GOT3 (cell line): ENCODE data around the gene KIN.
"Not testable (repeated sequence)": the region's sequence is repeated elsewhere in the genome, so short reads cannot be mapped to it uniquely, and the experiment has no call there.

Source experiments
- DNase-seq: peaks from one replicate; lab custom pipeline; 2025; ENCODE audit warnings: mixed read lengths; lab: John Stamatoyannopoulos, UW

Gene KIN

DNA sequence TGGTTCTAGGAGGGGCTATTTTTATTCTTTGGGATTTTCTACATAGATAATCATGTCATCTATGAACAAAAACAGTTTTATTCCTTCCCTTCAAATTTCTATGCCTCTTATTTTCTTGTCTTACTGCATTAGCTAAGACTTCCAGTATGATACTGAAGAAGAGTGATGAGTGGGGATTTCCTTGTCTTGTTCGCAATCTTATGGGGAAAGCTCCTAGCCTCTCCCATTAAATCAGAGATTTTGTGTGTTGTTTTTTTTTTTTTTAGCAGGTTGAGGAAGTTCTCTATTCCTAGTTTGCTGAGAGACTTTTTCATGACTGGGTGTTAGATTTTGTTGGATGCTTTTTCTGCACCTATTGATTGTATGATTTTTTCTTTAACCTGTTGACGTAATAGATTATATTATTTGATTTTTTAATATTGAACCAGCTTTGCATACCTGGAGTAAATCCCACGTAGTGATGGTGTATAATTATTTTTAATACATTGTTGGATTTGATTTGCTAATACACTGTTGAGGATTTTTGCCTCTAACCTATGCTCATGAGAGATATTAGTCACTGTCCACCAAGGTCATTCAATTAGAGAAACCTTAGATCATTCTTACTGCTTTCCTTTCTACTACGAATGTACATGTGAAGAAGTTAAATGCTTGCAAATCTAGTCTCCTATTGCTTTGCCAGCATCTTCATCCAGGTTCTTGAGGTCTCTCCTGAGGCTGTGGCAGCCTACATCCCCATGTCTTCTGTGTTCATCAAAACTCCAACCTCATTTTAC is 6.6 kb upstream of the KIN start:
- DNase-seq: no peak

DNA sequence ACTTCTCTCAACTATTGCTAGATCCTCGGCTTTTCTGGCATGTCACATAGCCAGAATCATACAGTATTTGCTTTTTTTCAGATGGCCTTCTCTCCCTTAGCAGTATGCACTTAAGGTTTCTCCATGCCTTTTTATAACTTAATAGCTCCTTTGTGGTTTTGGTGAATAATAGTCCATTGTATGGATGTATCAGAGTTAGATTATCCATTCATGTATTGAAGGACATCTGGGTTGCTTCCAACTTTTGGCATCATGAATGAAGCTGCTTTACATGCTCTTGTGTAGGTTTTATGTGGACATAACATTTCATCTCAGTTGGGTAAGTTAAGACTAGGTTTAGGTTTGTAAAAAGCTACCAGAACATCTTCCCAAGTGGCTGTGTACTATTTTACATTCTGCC is 4.7 kb upstream of the KIN start:
- no peak for DNase-seq

DNA sequence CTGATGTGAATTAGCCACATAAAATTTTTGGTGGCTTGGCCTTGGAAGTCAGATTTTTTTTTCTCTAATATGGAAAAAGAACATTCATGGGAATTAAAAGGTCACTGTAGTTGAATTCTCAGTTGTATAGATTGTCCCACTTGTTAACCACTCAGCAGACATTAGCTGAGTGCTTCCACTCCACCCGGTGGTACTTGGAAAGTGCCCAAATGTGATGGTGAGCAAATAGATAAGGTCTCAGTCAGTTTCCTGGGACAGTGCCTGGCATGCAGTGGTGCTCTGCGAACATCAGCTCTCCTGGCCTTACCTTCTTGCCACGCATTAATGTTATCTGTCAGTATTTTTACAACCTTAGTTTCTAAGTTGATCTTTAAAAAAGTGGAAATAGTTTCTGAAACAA is 1.6 kb upstream of the KIN start:
- no peak for DNase-seq

- no peak for DNase-seq
These were observed 970 bp upstream of the KIN start for GRCh38 chr10:7788639-7789286.

- no peak for DNase-seq
These were observed 490 bp downstream of the KIN start for GRCh38 chr10:7787150-7787856.

- no peak for DNase-seq
These were observed 1.4 kb downstream of the KIN start for GRCh38 chr10:7786430-7786829.

- DNase-seq: not testable (repeated sequence)
These were observed 5.6 kb downstream of the KIN start for GRCh38 chr10:7782194-7782593.

DNA sequence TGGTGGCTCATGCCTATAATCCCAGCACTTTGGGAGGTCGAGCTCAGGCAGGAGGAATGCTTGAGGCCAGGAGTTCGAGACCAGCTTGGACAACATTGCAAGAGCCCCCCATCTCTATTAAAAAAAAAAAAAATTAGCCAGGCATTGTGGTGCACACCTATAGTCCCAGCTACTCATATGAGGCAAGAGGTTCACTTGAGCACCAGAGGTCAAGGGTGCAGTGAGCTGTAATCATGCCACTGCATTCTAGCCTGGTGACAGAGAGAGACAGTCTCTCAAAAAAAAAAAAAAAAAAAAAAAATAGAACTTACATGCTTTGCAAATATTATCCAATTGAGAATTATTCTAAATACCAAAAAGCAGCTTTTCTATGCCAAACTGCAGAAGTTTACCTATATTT is 11.0 kb downstream of the KIN start:
- no peak for DNase-seq

GRCh38 chr10:7773845-7774801 is 13.7 kb downstream of the KIN start:
- DNase-seq: no peak

DNA sequence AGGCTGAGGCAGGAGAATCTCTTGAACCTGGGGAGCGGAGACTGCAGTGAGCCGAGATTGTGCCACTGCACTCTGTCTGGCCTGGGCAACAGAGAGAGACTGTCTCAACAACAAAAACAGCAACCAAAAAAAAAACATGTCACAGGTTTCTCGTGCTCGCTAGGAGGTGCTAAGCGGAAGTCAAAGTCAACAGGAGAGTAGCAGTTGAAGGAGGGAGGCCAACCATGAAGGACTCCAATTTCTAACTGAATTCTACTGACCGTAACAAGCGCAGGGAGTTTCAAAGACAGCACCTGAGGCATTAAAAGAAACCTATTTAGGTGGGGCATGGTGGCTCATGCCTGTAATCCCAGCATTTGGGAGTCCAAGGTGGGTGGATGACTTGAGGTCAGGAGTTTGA is 19.4 kb downstream of the KIN start:
- no peak for DNase-seq

DNA sequence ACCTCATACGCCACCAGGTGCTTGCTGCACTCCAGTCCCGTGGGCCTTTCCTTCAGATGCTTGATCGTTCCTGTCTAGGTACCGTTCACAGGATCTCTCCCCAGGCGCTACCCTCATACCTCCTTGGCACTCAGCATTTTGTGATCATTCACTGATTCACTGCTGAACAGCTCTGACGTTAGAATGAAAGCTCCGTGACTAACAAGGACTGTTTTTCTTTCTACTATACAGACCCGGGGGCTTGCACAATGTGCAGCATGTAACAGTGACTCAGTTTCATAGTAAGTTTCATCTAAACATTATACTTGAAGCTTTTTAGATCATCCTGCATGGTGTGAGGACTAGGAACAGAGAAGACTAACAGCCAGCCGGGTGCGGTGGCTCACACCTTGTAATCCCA is 20.6 kb downstream of the KIN start:
- no peak for DNase-seq

DNA sequence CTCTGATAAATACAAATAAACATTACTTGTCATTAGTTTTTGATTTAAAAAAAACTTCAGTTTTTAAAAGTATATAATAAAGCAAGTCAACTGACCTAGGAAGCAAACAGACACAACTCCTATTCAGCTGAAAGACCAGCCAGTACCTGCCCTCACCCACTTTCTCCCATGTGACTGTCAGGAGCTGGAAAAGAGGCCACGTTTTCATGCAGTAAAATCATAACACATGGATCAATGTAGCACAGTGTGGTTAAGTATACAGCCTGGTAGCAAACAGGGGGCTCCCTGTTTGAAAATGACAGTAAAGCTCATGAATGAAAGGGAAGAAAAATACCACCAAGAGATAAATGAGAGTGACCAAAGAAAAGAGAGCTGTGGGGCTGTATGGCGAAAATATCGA is 21.6 kb downstream of the KIN start:
- no peak for DNase-seq

GRCh38 chr10:7763929-7764328 is 23.9 kb downstream of the KIN start:
- no peak for DNase-seq

DNA sequence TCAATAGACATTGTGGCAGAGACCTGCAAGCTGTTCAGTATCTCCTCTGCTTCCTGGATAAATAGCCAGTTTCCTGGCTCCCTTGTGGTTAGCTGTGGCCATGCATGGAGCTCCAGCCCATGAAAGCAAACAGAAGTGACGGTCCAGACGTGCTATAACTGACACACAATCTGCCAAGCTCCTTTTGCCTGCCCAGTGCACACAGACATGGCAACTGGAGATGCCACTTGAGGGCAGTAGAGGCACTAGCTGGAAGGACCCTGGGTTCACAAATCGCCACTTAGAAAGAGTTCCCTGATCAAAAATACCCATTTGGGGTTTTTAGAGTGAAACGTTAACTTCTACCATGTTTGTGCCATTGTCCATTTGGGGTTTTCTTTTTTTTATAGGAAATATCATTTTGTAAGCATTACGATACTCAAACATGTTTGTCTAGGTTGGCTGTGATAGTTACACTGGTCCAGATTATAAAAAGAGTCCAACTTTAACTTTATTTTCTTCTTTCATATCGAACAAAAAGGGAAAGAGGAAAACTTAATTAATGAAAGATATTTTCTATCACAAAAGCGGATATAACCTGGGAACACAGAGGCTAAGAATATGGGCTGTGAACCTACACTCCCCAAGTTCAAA is 31.3 kb downstream of the KIN start:
- DNase-seq: no peak

DNA sequence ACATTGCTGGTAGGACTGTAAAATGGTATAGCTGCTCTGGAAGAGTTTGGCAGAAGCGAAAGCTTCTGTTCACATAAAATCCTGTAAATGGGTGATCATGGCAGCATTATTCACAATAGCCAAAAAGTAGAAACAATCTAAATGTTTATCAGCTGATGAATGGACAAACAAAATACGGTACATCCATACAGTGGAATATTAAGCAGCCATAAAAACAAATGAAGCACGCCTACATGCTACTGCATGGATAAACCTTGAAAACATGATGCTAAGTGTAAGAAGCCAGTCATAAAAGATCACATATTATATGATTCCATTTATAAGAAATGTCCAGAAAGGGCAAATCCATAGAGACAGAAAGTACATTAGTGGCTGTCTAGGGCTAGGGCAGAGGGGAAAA is 32.7 kb downstream of the KIN start:
- no peak for DNase-seq

DNA sequence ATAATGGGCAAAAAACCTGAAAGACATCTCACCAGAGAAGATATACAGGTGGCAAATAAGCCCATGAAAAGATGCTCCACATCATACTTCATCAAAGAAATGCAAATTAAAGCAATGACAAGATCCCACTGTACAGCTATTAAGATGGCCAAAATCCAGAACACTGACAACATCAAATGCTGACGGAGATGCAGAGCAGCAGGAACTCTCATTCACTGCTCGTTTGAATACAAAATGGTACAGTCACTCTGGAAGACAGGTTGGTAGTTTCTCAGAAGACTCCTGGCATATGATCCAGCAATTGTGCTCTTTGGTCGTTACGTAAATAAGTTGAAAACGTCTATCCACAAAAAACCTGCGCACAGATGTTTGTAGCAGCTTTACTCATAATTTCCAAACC is 35.5 kb downstream of the KIN start:
- DNase-seq: no peak

DNA sequence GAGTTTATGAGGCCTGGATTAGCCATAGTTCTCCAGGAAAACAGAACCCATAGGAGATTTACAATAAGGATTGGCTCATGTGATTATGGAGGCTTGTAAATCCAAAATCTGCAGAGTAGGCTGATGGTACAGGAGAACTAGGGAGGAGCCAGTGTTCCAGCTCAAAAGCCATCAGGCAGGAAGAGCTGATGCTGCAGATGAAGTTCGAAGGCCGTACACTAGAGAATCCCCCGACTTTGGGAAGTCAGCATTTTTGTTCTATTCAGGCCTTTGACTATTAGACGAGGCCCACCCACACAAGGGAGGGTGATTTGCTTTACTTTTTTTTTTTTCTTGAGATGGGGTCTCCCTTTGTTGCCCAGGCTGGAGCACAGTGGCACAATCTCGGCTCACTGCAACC is 37.6 kb downstream of the KIN start:
- DNase-seq: no peak

DNA sequence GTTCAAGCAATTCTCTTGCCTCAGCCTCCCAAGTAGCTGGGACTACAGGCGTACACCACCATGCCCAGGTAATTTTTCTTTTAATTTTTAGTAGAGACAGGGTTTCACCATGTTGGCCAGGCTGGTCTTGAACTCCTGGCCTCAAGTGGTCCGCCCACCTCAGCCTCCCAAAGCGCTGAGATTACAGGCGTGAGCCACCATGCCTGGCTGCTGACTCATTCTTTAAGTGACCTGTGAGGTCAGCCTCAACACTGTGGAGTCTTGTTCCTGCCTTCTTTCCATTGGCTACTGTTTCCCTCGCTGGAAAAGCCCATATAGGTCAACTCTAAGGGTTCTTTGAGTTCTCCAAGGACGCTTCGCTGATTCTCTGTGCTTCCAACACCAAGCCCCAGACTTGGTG is 39.2 kb downstream of the KIN start:
- DNase-seq: not testable (repeated sequence)

DNA sequence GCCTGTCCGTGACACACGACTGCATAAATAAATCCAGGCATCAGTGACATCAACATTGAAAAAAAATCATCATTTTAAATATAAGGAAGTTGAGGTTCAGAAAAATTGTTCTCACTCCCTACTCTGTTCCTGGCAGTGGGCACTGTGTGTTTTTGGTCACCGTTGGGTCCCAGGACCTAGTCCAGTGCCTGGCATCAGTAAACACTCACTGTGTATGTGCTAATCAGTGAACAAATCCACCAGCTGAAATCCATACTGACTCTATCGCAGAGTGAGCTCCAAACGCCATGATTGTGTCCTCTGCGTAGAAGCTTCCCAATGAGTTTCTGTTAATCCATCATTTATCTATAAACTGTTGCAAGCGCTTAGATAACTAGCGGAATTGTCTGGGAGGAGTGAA is 43.5 kb downstream of the KIN start:
- DNase-seq: no peak

GRCh38 chr10:7738536-7739407 is 49.0 kb downstream of the KIN start:
- DNase-seq: no peak

GRCh38 chr10:7734821-7735220 is 53.0 kb downstream of the KIN start:
- DNase-seq: no peak
